ENCODE results near the gene ZNF777. TPM values are rescaled to one million over a fixed set of nuclear protein-coding genes. Genes with fewer than 3 reads are reported as not detected.
"Not testable (repeated sequence)": the region's sequence is repeated elsewhere in the genome, so short reads cannot be mapped to it uniquely, and the experiment has no call there.

Gene ZNF777
- total RNA-seq, 1 experiment from 2014 or later: 10.1 TPM

DNA sequence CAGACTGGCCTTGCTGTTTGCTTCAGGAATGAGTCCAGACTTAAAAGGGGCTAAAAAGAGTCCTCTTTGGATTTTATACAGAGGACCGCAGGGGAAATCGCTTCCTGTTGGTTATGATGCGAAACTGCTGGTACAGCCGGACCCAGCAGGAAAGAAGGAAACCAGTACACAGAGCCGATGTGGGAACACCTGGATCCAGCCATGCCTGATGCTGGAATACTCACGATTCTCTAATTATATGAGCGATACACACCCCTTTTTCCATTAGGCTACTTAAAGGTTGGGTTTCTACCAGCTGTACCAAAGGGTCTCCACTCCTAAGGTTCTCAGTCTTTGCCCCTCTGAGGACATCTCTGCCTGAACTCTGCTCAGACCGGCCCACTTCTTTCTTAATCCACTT, 27.7 kb downstream of the ZNF777 start:
- no peaks in the 10 kb centered on the region for H3K9me3 ChIP-seq
- H3K36me3 ChIP-seq: no peaks in the 10 kb centered on the region; the same call in 1 of the 2 replicates
- H3K4me3 ChIP-seq: no peak overlapping the region
- no peak for DNase-seq
- no peaks in the 10 kb centered on the region for H3K27me3 ChIP-seq

DNA sequence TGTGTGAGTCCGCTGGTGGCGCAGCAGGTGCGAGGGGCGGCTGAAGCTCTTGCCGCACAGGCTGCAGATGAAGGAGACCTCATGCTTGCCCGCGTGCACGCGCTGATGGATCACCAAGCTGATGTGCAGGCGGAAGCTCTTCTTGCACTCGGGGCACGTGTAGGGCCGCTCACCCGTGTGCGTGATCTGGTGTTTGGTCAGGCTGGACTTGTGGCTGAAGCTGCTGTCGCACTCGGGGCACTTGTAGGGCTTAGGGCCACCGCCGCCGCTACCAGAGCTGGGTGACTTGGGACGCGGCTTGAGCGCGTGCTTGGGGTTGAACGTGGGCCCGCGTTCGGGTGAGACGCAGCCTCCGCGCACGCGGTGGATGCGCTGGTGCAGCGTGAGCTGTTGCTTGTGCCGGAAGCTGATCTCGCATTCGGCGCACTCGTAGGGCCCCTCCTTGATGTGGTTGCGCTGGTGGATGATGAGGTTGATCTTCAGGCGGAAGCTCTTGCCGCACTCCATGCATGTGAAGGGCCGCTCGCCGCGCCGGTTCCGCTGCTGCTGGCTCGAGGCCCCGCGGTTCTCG, 28.7 kb downstream of the ZNF777 start:
- Histone ChIP-seq H3K9me3 (no peaks in the 10 kb centered on the region), H3K36me3 (no peaks in the 10 kb centered on the region; the same call in 1 of the 2 replicates), H3K27me3 (no peaks in the 10 kb centered on the region), H3K4me3 (no peak overlapping the region)
- no peak for DNase-seq

GRCh38 chr7:149431486-149432120, 29.3 kb downstream of the ZNF777 start:
- Histone ChIP-seq H3K9me3 (no peaks in the 10 kb centered on the region), H3K4me3 (no peak overlapping the region), H3K36me3 (no peaks in the 10 kb centered on the region; the same call in 1 of the 2 replicates), H3K27me3 (no peaks in the 10 kb centered on the region)
- no peak for DNase-seq

- Histone ChIP-seq H3K36me3 (no peaks in the 10 kb centered on the region; the same call in 1 of the 2 replicates), H3K27me3 (no peaks in the 10 kb centered on the region), H3K4me3 (no peak overlapping the region), H3K9me3 (no peaks in the 10 kb centered on the region)
- DNase-seq: no peak
These were observed 30.7 kb downstream of the ZNF777 start for GRCh38 chr7:149430192-149430591.

DNA sequence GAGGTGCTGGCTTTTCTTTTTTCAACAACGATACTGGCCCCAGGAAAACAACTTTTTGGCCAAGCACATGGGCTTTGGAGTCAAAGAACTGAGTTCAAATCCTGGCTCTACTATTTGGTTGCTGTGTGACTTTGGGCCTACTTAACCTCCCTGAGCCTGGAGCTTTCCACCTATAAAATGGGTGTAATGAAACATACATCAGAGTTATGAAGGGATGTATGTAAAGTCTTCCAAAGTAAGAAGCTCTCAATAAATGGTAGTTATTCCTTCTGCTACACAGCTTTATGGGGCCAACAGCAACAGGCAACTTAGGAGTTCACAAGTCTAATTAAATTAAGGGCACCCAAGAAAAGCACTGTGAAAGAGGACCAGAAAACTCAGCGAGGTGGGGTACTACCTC, 33.0 kb downstream of the ZNF777 start:
- H3K36me3 ChIP-seq: no peaks in the 10 kb centered on the region
- no peak overlapping the region for H3K4me3 ChIP-seq
- H3K27me3 ChIP-seq: no peaks in the 10 kb centered on the region
- no peaks in the 10 kb centered on the region for H3K9me3 ChIP-seq
- DNase-seq: no peak

DNA sequence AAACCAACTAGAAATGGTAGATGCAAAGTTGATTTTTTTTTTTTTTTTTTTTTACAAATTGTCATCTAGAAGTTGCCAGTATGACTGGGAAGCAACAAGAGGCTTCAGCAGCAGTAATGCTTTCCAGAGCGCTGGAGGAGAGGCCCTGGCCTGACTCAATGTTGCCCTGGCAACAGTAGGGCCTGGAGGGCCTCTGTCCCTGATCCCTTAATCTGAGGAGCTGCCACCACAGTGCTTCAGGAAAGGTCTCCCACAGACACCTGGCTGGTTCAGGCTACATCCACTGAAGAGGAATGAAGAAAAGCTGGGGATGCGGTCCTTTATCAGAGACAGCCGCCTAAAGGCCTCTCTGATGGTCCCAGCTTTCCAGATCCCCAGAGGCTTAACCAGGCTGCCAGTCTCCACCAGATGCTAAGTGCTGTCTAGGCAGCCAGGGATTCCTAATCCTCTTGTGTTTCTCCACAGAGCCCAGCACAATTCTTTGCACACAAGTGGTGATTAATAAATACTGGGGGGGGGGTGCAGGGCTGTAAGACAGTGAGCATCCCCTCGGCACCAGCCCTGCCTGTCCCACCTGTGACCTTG, 33.7 kb downstream of the ZNF777 start:
- DNase-seq: no peak
- Histone ChIP-seq H3K9me3 (no peaks in the 10 kb centered on the region), H3K4me3 (no peak overlapping the region), H3K27me3 (no peaks in the 10 kb centered on the region), H3K36me3 (no peaks in the 10 kb centered on the region)

- H3K4me3 ChIP-seq: no peak overlapping the region
- DNase-seq: no peak
- no peaks in the 10 kb centered on the region for H3K9me3 ChIP-seq
- H3K27me3 ChIP-seq: no peaks in the 10 kb centered on the region
- no peaks in the 10 kb centered on the region for H3K36me3 ChIP-seq
These were observed 37.3 kb downstream of the ZNF777 start for GRCh38 chr7:149423449-149424110.

GRCh38 chr7:149422914-149423301, 38.0 kb downstream of the ZNF777 start:
- H3K27me3 ChIP-seq: no peaks in the 10 kb centered on the region
- no peak for DNase-seq
- no peaks in the 10 kb centered on the region for H3K36me3 ChIP-seq
- no peak overlapping the region for H3K4me3 ChIP-seq
- H3K9me3 ChIP-seq: no peaks in the 10 kb centered on the region

GRCh38 chr7:149422162-149422913, 38.5 kb downstream of the ZNF777 start:
- H3K4me3 ChIP-seq: peak overlapping the region; percentile 41
- DNase-seq: peak; percentile 64
- H3K27me3 ChIP-seq: no peaks in the 10 kb centered on the region
- H3K36me3 ChIP-seq: no peaks in the 10 kb centered on the region
- no peaks in the 10 kb centered on the region for H3K9me3 ChIP-seq

GRCh38 chr7:149420006-149420405, 40.9 kb downstream of the ZNF777 start:
- H3K4me3 ChIP-seq: no peak overlapping the region
- H3K36me3 ChIP-seq: no peaks in the 10 kb centered on the region
- H3K9me3 ChIP-seq: no peaks in the 10 kb centered on the region
- DNase-seq: no peak
- H3K27me3 ChIP-seq: no peaks in the 10 kb centered on the region

- no peaks in the 10 kb centered on the region for H3K9me3 ChIP-seq
- H3K36me3 ChIP-seq: no peaks in the 10 kb centered on the region
- DNase-seq: no peak
- H3K27me3 ChIP-seq: no peaks in the 10 kb centered on the region
- no peak overlapping the region for H3K4me3 ChIP-seq
These were observed 45.3 kb downstream of the ZNF777 start for GRCh38 chr7:149415391-149416071.

DNA sequence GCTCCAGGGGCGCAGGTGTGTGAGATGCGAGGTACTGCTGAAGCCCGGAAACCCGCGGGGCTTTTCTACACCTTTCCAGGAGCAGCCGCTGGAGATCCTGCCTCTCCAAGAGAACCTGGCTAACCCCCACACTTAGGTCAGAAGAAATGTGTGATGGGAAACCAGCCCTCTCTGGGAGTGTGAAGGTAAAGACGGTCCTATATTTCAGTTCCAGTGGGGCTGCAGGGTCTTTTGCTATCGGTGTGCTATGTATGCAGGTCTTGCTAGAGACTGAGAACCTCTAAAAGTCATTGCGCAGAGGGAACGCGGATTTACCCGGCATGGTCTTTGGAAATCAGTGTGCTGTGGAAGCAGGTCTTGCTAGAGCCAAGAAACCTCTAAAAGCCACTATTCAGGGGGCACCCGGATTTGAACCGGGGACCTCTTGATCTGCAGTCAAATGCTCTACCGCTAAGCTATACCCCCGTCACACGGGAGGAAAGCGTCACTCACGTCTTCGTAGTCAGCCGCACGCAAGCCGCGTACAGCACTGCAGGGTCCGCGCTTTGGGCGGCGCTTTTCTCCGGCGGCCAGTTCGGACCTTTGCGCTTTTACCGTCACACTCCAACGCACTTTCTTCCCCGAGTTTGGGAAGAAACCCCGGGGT, 46.0 kb downstream of the ZNF777 start:
- no peak overlapping the region for H3K4me3 ChIP-seq
- DNase-seq: no peak
- H3K27me3 ChIP-seq: no peaks in the 10 kb centered on the region
- no peaks in the 10 kb centered on the region for H3K36me3 ChIP-seq
- H3K9me3 ChIP-seq: no peaks in the 10 kb centered on the region

DNA sequence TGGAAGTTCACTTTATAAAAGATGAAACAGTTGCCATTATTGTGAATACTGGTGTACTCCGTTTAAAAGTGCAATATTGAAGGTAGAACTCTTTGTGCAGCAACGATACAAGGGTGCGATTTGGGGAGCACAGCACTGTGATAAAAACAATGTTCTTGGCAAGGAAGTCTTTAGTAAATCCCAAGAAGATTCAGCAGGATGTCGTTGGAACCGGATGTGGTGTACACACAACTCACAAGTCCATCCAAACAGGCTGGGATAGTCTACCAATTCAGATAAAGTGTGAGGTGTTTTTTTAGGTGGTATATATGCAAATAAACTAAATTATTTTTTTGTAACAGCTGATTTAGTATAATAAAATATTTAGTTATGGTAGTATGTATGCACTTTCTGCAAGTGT, 46.7 kb downstream of the ZNF777 start:
- DNase-seq: no peak
- Histone ChIP-seq H3K27me3 (no peaks in the 10 kb centered on the region), H3K4me3 (no peak overlapping the region), H3K36me3 (no peaks in the 10 kb centered on the region), H3K9me3 (no peaks in the 10 kb centered on the region)

- DNase-seq, H3K27me3 ChIP-seq, H3K4me3 ChIP-seq, H3K9me3 ChIP-seq, H3K36me3 ChIP-seq: not testable (repeated sequence)
These were observed 47.8 kb downstream of the ZNF777 start for GRCh38 chr7:149413083-149413482.

GRCh38 chr7:149409895-149410294, 51.0 kb downstream of the ZNF777 start:
- Histone ChIP-seq H3K4me3 (no peak overlapping the region), H3K27me3 (no peaks in the 10 kb centered on the region), H3K9me3 (no peaks in the 10 kb centered on the region), H3K36me3 (no peaks in the 10 kb centered on the region)
- no peak for DNase-seq

GRCh38 chr7:149404825-149405224, 56.0 kb downstream of the ZNF777 start:
- DNase-seq: no peak
- Histone ChIP-seq H3K27me3 (no peaks in the 10 kb centered on the region), H3K9me3 (no peaks in the 10 kb centered on the region), H3K4me3 (no peak overlapping the region), H3K36me3 (no peaks in the 10 kb centered on the region)
